Activated B cell treated with CpG ODN at 0.5 μM for 24 hours (primary cell): ENCODE measurements around the gene CAPN9. TPM values are rescaled to one million over a fixed set of nuclear protein-coding genes. Genes with fewer than 3 reads are reported as not detected.

Experiments used
- ATAC-seq: fragments of 200-7000 bp; cut with Tn5 transposase; one replicate; pipeline ENCODE4 v1.10.0; 2021; ENCODE audit warnings: low read depth, mild to moderate bottlenecking, moderate library complexity
- CTCF ChIA-PET: fragments of 350-600 bp; sonication (Branson Sonifier 250); formaldehyde crosslinking; loops from one replicate; lab custom pipeline; 2021; ENCODE audit warnings: antibody characterized with exemption; lab: Charles Lee
- POLR2A ChIA-PET: fragments of 350-600 bp; sonication (Branson Sonifier 250); formaldehyde crosslinking; loops from one replicate; lab custom pipeline; 2021; ENCODE audit warnings: antibody characterized with exemption; lab: Charles Lee
- DNase-seq: peaks from one replicate; pipeline ENCODE4 v3.0.0; 2022
- H3K27ac Mint-ChIP-seq: one replicate; pipeline ENCODE4 v1.8.0; 2020; ENCODE audit warnings: mixed read lengths
- H3K27me3 Mint-ChIP-seq: one replicate; pipeline ENCODE4 v1.8.0; 2021; ENCODE audit warnings: mixed read lengths
- H3K36me3 Mint-ChIP-seq: one replicate; pipeline ENCODE4 v1.8.0; 2021; ENCODE audit warnings: low read depth, mixed read lengths
- H3K4me1 Mint-ChIP-seq: one replicate; pipeline ENCODE4 v1.8.0; 2021; ENCODE audit warnings: mixed read lengths
- H3K4me3 Mint-ChIP-seq: one replicate; pipeline ENCODE4 v1.8.0; 2020; ENCODE audit warnings: mild to moderate bottlenecking, mixed read lengths
- H3K9me3 Mint-ChIP-seq: one replicate; pipeline ENCODE4 v1.8.0; 2020; ENCODE audit warnings: mixed read lengths
- CTCF ChIP-seq: fragments of 200-600 bp; IDR thresholded peaks from one replicate; pipeline ENCODE4 v1.8.0; 2022; ENCODE audit warnings: antibody characterized with exemption, mild to moderate bottlenecking
- intact Hi-C: fragments of 100-400 bp; cut with micrococcal nuclease; formaldehyde crosslinking; loops from one replicate; pipeline ENCODE4 v1.15.1; 2024
- total RNA-seq: library from RNA; stranded (reverse); gene quantifications from 2 replicates; pipeline ENCODE4 v1.2.3, GENCODE V29; 2022

Gene CAPN9
- total RNA-seq, 1 donor from 2014 or later, result not detected

DNA sequence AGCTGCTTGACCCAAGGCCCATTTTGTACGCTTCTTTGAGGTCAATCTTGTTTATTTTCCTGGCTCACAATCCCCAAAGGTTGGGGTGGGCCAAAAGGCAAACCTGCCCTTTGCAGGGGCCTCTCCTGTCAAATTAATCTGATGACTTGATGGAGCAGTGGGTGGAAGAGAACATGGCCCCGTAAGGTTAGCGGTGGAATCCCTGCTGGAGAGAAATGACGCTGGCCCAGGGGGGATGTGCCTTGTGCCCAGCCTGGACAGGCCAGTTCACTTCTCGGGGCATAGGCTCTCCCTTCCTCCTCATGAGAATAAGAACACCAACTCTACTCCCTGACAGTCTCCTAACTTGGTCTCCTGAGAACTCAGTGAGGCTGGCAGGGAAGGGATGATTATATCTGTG is 80.6 kb downstream of the CAPN9 start:
- DNase-seq (no peak), ATAC-seq (no peak)
- no peak for TF ChIP-seq CTCF
- H3K4me3 Mint-ChIP-seq, result no peak overlapping the region
- H3K4me1 Mint-ChIP-seq, result no peaks in the 10 kb centered on the region
- peaks cover 5% of the 10 kb centered on the region for H3K9me3 Mint-ChIP-seq
- H3K36me3 Mint-ChIP-seq, result no peaks in the 10 kb centered on the region
- peaks cover 8% of the 10 kb centered on the region for H3K27me3 Mint-ChIP-seq
- ChIA-PET POLR2A (no interaction called here), CTCF (no interaction called here)
- no peak overlapping the region for H3K27ac Mint-ChIP-seq
- intact Hi-C loops, result no loop called here

DNA sequence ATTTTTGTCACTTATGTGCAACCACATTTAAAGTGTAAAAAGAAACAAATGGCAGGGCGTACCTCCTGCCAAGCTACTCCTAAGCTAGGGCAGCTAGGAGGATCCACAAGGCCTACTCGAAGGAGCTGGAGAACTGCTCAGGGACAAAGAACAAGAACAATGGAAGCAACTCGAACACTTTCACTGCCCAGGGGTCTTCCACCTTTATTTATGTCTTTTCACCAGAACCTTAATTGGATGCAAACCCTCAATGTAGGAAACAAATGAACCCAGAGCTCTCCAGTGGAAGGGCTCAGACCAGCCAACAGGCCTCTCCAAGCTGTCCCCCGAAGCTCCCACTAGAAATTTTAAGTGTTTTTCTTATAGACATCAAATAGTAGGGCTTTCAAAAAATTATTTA is 81.2 kb downstream of the CAPN9 start:
- ChIA-PET CTCF (no interaction called here), POLR2A (no interaction called here)
- ATAC-seq (no peak), DNase-seq (no peak)
- H3K27me3 Mint-ChIP-seq, result peaks cover 10% of the 10 kb centered on the region
- H3K4me1 Mint-ChIP-seq, result no peaks in the 10 kb centered on the region
- H3K4me3 Mint-ChIP-seq, result no peak overlapping the region
- intact Hi-C loops, result no loop called here
- H3K27ac Mint-ChIP-seq, result no peak overlapping the region
- H3K9me3 Mint-ChIP-seq, result peaks cover 5% of the 10 kb centered on the region
- TF ChIP-seq CTCF, result no peak
- H3K36me3 Mint-ChIP-seq, result no peaks in the 10 kb centered on the region

DNA sequence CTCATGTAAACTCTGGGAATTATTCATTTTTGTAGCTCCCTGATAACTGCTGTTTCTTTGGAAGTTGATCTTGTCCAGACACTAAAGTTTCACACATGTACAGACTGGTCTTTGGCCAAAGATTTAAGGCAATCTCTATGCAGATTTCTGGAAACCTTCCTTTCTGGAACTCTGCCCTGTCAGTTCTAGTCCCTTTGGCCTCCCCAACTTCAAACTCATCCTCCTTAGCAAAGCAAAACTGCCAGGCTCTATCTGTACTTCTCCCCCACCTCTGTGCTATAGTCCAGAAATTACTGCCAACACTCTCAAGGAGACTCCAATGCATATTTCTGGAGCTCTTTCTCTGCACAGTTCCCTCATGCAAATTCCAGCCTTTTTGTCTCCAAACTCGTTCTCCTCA is 84.6 kb downstream of the CAPN9 start:
- ChIA-PET CTCF (no interaction called here), POLR2A (no interaction called here)
- intact Hi-C loops, result no loop called here
- Mint-ChIP-seq H3K9me3 (peaks cover 5% of the 10 kb centered on the region), H3K27ac (no peak overlapping the region), H3K4me1 (no peaks in the 10 kb centered on the region), H3K4me3 (no peak overlapping the region), H3K27me3 (peaks cover 10% of the 10 kb centered on the region), H3K36me3 (no peaks in the 10 kb centered on the region)
- no peak for ATAC-seq
- TF ChIP-seq CTCF, result no peak
- DNase-seq, result no peak

GRCh38 chr1:230832476-230832875 is 85.3 kb downstream of the CAPN9 start:
- CTCF ChIA-PET, result no interaction called here
- Mint-ChIP-seq H3K9me3 (peaks cover 5% of the 10 kb centered on the region), H3K4me1 (no peaks in the 10 kb centered on the region), H3K27ac (no peak overlapping the region), H3K27me3 (peaks cover 10% of the 10 kb centered on the region), H3K36me3 (no peaks in the 10 kb centered on the region), H3K4me3 (no peak overlapping the region)
- intact Hi-C loops, result no loop called here
- ATAC-seq (no peak), DNase-seq (no peak)
- no peak for TF ChIP-seq CTCF
- POLR2A ChIA-PET, result no interaction called here

DNA sequence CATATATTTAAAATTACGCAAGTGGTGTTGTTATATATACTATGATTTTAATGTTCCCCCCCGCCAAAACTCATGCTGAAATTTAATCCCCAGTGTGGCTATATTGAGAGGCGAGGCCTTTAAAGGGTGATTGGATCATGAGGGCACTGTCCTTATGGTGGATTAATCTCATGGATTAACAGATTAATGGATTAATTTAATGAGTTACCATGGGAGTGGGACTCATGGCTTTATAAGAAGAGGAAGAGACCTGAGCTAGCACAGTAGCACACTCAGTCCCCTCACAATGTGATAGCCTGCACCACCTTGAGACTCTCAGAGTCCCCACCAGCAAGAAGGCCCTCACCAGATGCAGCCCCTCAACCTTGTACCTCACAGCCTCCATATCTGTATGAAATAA is 86.3 kb downstream of the CAPN9 start:
- intact Hi-C loops, result no loop called here
- Mint-ChIP-seq H3K36me3 (no peaks in the 10 kb centered on the region), H3K27ac (no peak overlapping the region), H3K4me1 (no peaks in the 10 kb centered on the region), H3K4me3 (no peak overlapping the region), H3K9me3 (peaks cover 5% of the 10 kb centered on the region), H3K27me3 (peaks cover 10% of the 10 kb centered on the region)
- ChIA-PET POLR2A (no interaction called here), CTCF (no interaction called here)
- DNase-seq, result no peak
- no peak for TF ChIP-seq CTCF
- ATAC-seq, result no peak
